Mononuclear cell (primary cell): ENCODE data around the gene PRSS38. TPM values are rescaled to one million over a fixed set of nuclear protein-coding genes. Genes with fewer than 3 reads are reported as not detected.

Source experiments
- H3K27me3 ChIP-seq: 2 replicates; pipeline ENCODE4 v1.6.0; 2011; ENCODE audit warnings: low read length, control low read depth; ENCODE audit not compliant: insufficient read depth
- H3K4me1 ChIP-seq: 2 replicates; pipeline ENCODE4 v1.5.1; 2011; ENCODE audit warnings: mild to moderate bottlenecking, low read length, control low read depth; ENCODE audit not compliant: insufficient read depth
- H3K4me3 ChIP-seq: 2 replicates; pipeline ENCODE4 v1.5.1; 2011; ENCODE audit warnings: mild to moderate bottlenecking, low read length, moderate library complexity
- H3K9me3 ChIP-seq: 2 replicates; pipeline ENCODE4 v1.5.1; 2011; ENCODE audit warnings: low read depth, mild to moderate bottlenecking, control low read depth, low read length
- total RNA-seq: library from RNA; depleted of rRNA; stranded (reverse); fragments of >200 nt; gene quantifications from one replicate; pipeline ENCODE4 v1.2.3, GENCODE V29; 2012

The PRSS38 gene
- total RNA-seq, 1 donor, result not detected

GRCh38 chr1:227889047-227889862, 73.8 kb downstream of the PRSS38 start:
- Histone ChIP-seq H3K27me3 (no peaks in the 10 kb centered on the region), H3K4me3 (no peak overlapping the region), H3K4me1 (peaks cover 21% of the 10 kb centered on the region), H3K9me3 (no peaks in the 10 kb centered on the region)

GRCh38 chr1:227889863-227890405, 74.5 kb downstream of the PRSS38 start:
- Histone ChIP-seq H3K27me3 (no peaks in the 10 kb centered on the region), H3K9me3 (no peaks in the 10 kb centered on the region), H3K4me3 (no peak overlapping the region), H3K4me1 (peaks cover 21% of the 10 kb centered on the region)

- Histone ChIP-seq H3K27me3 (no peaks in the 10 kb centered on the region), H3K4me3 (no peak overlapping the region), H3K4me1 (peaks cover 15% of the 10 kb centered on the region), H3K9me3 (no peaks in the 10 kb centered on the region)
Measured at GRCh38 chr1:227890451-227891222, 75.2 kb downstream of the PRSS38 start.

GRCh38 chr1:227891223-227891954, 75.9 kb downstream of the PRSS38 start:
- no peaks in the 10 kb centered on the region for H3K9me3 ChIP-seq
- H3K4me3 ChIP-seq, result no peak overlapping the region
- H3K27me3 ChIP-seq, result no peaks in the 10 kb centered on the region
- H3K4me1 ChIP-seq, result peaks cover 8% of the 10 kb centered on the region

GRCh38 chr1:227891955-227892488, 76.5 kb downstream of the PRSS38 start:
- H3K4me1 ChIP-seq, result peaks cover 3% of the 10 kb centered on the region
- no peak overlapping the region for H3K4me3 ChIP-seq
- no peaks in the 10 kb centered on the region for H3K9me3 ChIP-seq

GRCh38 chr1:227892489-227893299, 77.2 kb downstream of the PRSS38 start:
- no peaks in the 10 kb centered on the region for H3K27me3 ChIP-seq
- H3K9me3 ChIP-seq, result no peaks in the 10 kb centered on the region
- H3K4me3 ChIP-seq, result no peak overlapping the region
- H3K4me1 ChIP-seq, result no peaks in the 10 kb centered on the region

More at GRCh38 chr1:227891955-227892488, 76.5 kb downstream of the PRSS38 start:
- H3K27me3 ChIP-seq, result no peaks in the 10 kb centered on the region

- no peaks in the 10 kb centered on the region for H3K27me3 ChIP-seq
- no peaks in the 10 kb centered on the region for H3K9me3 ChIP-seq
- H3K4me1 ChIP-seq, result no peaks in the 10 kb centered on the region
- H3K4me3 ChIP-seq, result no peak overlapping the region
Measured at GRCh38 chr1:227893300-227893948, 77.9 kb downstream of the PRSS38 start.

GRCh38 chr1:227893949-227894721, 78.7 kb downstream of the PRSS38 start:
- Histone ChIP-seq H3K4me3 (no peak overlapping the region), H3K4me1 (no peaks in the 10 kb centered on the region), H3K27me3 (no peaks in the 10 kb centered on the region), H3K9me3 (no peaks in the 10 kb centered on the region)

GRCh38 chr1:227894831-227895451, 79.5 kb downstream of the PRSS38 start:
- no peak overlapping the region for H3K4me3 ChIP-seq
- H3K4me1 ChIP-seq, result no peaks in the 10 kb centered on the region
- H3K27me3 ChIP-seq, result no peaks in the 10 kb centered on the region
- H3K9me3 ChIP-seq, result no peaks in the 10 kb centered on the region

Other genes starting within 250 kb of the PRSS38 start
- 10.5 TPM for gene JMJD4, start 80.4 kb upstream of the PRSS38 start, total RNA-seq
- gene SNAP47, start 80.2 kb upstream of the PRSS38 start, total RNA-seq, result 18.1 TPM
- under 0.01 TPM for gene WNT9A, start 132.3 kb downstream of the PRSS38 start, total RNA-seq
- gene WNT3A, start 191.3 kb downstream of the PRSS38 start, total RNA-seq, result not detected